Stimulated activated CD8-positive, alpha-beta memory T cell treated with anti-CD3 and anti-CD28 coated beads, Interleukin-12 subunit alpha, Interleukin-12 subunit beta, amount 100 ng/mL, for 1 hour (primary cell): ENCODE data around the gene RCSD1.
A peak's percentile ranks its signal among the peaks of the same experiment; 100 is the strongest.
"Not testable (repeated sequence)": the region's sequence is repeated elsewhere in the genome, so short reads cannot be mapped to it uniquely, and the experiment has no call there.

Source experiments
- DNase-seq: peaks from one replicate; pipeline ENCODE4 v3.0.0-alpha.2; 2020; ENCODE audit warnings: low read depth

RCSD1 gene

GRCh38 chr1:167716000-167716271 lies 85.9 kb downstream of the RCSD1 start:
- no peak for DNase-seq

- no peak for DNase-seq
Observed at GRCh38 chr1:167717351-167717750, 87.3 kb downstream of the RCSD1 start.

- DNase-seq = no peak
Observed at GRCh38 chr1:167718914-167719691, 89.1 kb downstream of the RCSD1 start.

- DNase-seq = not testable (repeated sequence)
Observed at GRCh38 chr1:167719715-167720421, 89.8 kb downstream of the RCSD1 start.

GRCh38 chr1:167720965-167721616 lies 91.1 kb downstream of the RCSD1 start:
- no peak for DNase-seq

GRCh38 chr1:167721617-167722151 lies 91.7 kb downstream of the RCSD1 start, which contains the start of gene MPZL1:
Gene MPZL1, plus strand, starts transcription at chr1:167721982. Its CDS starts 170 bp downstream, at chr1:167722152.
- DNase-seq = peak; percentile 87

GRCh38 chr1:167722152-167722869 lies 92.3 kb downstream of the RCSD1 start:
- no peak for DNase-seq

GRCh38 chr1:167722870-167723251 lies 92.8 kb downstream of the RCSD1 start:
- DNase-seq = no peak

GRCh38 chr1:167723707-167724323 lies 93.8 kb downstream of the RCSD1 start:
- no peak for DNase-seq

- no peak for DNase-seq
Observed at GRCh38 chr1:167726008-167726407, 96.0 kb downstream of the RCSD1 start.

- no peak for DNase-seq
Observed at GRCh38 chr1:167728818-167729410, 98.9 kb downstream of the RCSD1 start.

GRCh38 chr1:167734227-167734626 lies 104.2 kb downstream of the RCSD1 start:
- DNase-seq = no peak

- DNase-seq = no peak
Observed at GRCh38 chr1:167734841-167735240, 104.8 kb downstream of the RCSD1 start.

- no peak for DNase-seq
Observed at GRCh38 chr1:167737169-167737568, 107.1 kb downstream of the RCSD1 start.

GRCh38 chr1:167738158-167738557 lies 108.1 kb downstream of the RCSD1 start:
- DNase-seq = no peak

GRCh38 chr1:167739752-167740151 lies 109.7 kb downstream of the RCSD1 start:
- DNase-seq = no peak

- not testable (repeated sequence) for DNase-seq
Observed at GRCh38 chr1:167741103-167741502, 111.1 kb downstream of the RCSD1 start.

GRCh38 chr1:167742392-167743057 lies 112.5 kb downstream of the RCSD1 start:
- not testable (repeated sequence) for DNase-seq

GRCh38 chr1:167744901-167745300 lies 114.9 kb downstream of the RCSD1 start:
- no peak for DNase-seq

- no peak for DNase-seq
Observed at GRCh38 chr1:167746013-167746672, 116.1 kb downstream of the RCSD1 start.
